Lung (tissue), 12 donors: ENCODE measurements around the gene GRHPR. TPM values are rescaled to one million over a fixed set of nuclear protein-coding genes. Genes with fewer than 3 reads are reported as not detected.

Experiments
- ATAC-seq: fragments of 200-7000 bp; cut with Tn5 transposase; one replicate; pipeline ENCODE4 v1.9.1; 2020; ENCODE audit warnings: moderate number of reproducible peaks; ENCODE audit not compliant: insufficient read depth, low FRiP score
- DNase-seq, 3 donors: peaks; one replicate each; pipeline ENCODE4 v3.0.0-alpha.2; 2013 to 2017
- H3K27ac ChIP-seq, 2 donors: one replicate each; pipeline ENCODE4 v1.5.1; 2013; ENCODE audit warnings: mild to moderate bottlenecking in 2 of 2, moderate library complexity in 2 of 2, control low read depth in 1 of 2, inconsistent platforms in 1 of 2, low read depth in 1 of 2, low read length in 1 of 2
- H3K27me3 ChIP-seq, 3 donors: one replicate each; pipeline ENCODE4 v1.5.1; 2013; ENCODE audit warnings: low read length in 2 of 3; ENCODE audit not compliant: control insufficient read depth in 3 of 3, insufficient read depth in 3 of 3
- H3K36me3 ChIP-seq, 4 donors: one replicate each; pipeline ENCODE4 v1.5.1; 2013; ENCODE audit warnings: low read length in 4 of 4, mild to moderate bottlenecking in 1 of 4, moderate library complexity in 1 of 4; ENCODE audit not compliant: control insufficient read depth in 4 of 4, insufficient read depth in 4 of 4
- H3K4me1 ChIP-seq, 5 donors: one replicate each; pipeline ENCODE4 v1.5.1; 2013; ENCODE audit warnings: low read length in 5 of 5, mild to moderate bottlenecking in 2 of 5, moderate library complexity in 1 of 5; ENCODE audit not compliant: control insufficient read depth in 5 of 5, insufficient read depth in 5 of 5
- H3K4me3 ChIP-seq: one replicate; pipeline ENCODE4 v1.5.1; 2013; ENCODE audit warnings: mild to moderate bottlenecking, control low read depth, moderate library complexity
- H3K9ac ChIP-seq, 2 donors: one replicate each; pipeline ENCODE4 v1.5.1; 2013; ENCODE audit warnings: low read length in 2 of 2, control low read depth in 1 of 2; ENCODE audit not compliant: insufficient read depth in 1 of 2
- H3K9me3 ChIP-seq, 4 donors: one replicate each; pipeline ENCODE4 v1.5.1; 2013; ENCODE audit warnings: low read length in 3 of 4, mild to moderate bottlenecking in 1 of 4, moderate library complexity in 1 of 4; ENCODE audit not compliant: control insufficient read depth in 4 of 4, insufficient read depth in 3 of 4
- WGBS, 2 donors: extraction: QIAGEN DNeasy Blood & Tissue Kit; methylation state at CpG; one replicate each; pipeline ENCODE4 v1.1.7; 2013; 5-methylcytosine and 5-hydroxymethylcytosine counted together
- polyA plus RNA-seq, 2 donors: library from polyadenylated mRNA; stranded (reverse); fragments of 200-250 nt; gene quantifications; one replicate each; pipeline ENCODE4 v1.2.1, GENCODE V29; 2013
- total RNA-seq, 2 donors: library from RNA; depleted of rRNA in 1 of 2; stranded (reverse); fragments of >200 nt in 1 of 2; gene quantifications; one replicate each; pipeline ENCODE4 v1.2.1, GENCODE V29; 2014 to 2021
- TF ChIP-seq, protein P1 (sequence below): IDR thresholded peaks from 2 replicates; pipeline ENCODE4 v1.5.1; 2012; ENCODE audit warnings: mild to moderate bottlenecking; ENCODE audit errors: control extremely low read depth, extremely low read depth
- donor health status: control.
- donor health status: control.
- donor health status: Bipolar disorder and iron deficiency.
- donor health status: healthy.
- donor health status: DM: yes; HTN: yes; CAD: no.

Gene GRHPR
- total and polyA plus RNA-seq, 4 donors, result 55.5 to 98.9 (median 73.5) TPM

DNA sequence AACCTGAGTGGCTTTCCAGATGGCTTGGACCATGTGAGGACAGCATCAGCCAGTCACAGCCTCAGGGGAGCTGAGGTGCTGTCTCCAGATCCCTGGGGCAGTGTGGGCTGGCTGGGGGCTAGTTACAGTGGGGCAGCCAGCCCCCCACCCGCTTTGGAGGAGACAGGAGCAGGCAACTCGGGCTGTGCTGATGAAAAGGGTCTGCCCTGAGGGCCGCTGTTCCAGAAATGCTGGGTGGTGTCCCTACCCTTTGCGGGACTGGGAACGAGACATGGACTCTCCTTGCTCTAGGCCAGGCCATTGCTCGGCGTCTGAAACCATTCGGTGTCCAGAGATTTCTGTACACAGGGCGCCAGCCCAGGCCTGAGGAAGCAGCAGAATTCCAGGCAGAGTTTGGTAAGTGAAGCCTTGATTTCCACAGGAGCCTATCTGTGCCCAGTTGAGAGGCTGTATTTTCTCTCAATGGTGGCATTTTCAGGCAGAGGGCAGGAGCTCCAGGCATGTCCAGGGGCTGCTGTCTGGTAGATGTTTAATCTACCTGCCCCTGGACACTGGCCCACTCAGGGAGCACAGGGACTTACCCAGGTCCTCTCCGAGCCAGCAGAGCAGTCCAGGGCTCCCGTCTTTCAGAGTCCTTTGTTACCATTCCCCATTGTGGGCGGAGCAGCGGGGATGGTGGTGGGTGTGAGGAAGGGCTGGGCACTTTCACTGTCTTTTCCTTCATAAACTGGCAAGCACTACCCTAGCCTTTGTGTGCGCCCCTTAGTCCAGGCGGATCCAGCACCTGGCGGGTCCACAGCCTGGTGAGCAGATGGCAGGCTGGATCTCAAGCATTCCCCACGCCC, 7.2 kb downstream of the GRHPR start:
- WGBS, 2 donors, result 93% methylated on average over 17 of the region's 17 CpGs
- DNase-seq, result no peak
- ATAC-seq, result no peak
- H3K27ac ChIP-seq, result no peak overlapping the region
- TF ChIP-seq, protein P1, sequence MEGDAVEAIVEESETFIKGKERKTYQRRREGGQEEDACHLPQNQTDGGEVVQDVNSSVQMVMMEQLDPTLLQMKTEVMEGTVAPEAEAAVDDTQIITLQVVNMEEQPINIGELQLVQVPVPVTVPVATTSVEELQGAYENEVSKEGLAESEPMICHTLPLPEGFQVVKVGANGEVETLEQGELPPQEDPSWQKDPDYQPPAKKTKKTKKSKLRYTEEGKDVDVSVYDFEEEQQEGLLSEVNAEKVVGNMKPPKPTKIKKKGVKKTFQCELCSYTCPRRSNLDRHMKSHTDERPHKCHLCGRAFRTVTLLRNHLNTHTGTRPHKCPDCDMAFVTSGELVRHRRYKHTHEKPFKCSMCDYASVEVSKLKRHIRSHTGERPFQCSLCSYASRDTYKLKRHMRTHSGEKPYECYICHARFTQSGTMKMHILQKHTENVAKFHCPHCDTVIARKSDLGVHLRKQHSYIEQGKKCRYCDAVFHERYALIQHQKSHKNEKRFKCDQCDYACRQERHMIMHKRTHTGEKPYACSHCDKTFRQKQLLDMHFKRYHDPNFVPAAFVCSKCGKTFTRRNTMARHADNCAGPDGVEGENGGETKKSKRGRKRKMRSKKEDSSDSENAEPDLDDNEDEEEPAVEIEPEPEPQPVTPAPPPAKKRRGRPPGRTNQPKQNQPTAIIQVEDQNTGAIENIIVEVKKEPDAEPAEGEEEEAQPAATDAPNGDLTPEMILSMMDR, result no peak
- H3K36me3 ChIP-seq, result peaks cover 4 to 58% (median 30%) of the 10 kb centered on the region in 4 donors
- no peak overlapping the region for H3K9ac ChIP-seq
- no peak overlapping the region for H3K4me3 ChIP-seq
- H3K27me3 ChIP-seq, result no peaks in the 10 kb centered on the region
- H3K9me3 ChIP-seq, result no peaks in the 10 kb centered on the region
- peaks cover 0 to 8% (median 7%) of the 10 kb centered on the region in 5 donors for H3K4me1 ChIP-seq

DNA sequence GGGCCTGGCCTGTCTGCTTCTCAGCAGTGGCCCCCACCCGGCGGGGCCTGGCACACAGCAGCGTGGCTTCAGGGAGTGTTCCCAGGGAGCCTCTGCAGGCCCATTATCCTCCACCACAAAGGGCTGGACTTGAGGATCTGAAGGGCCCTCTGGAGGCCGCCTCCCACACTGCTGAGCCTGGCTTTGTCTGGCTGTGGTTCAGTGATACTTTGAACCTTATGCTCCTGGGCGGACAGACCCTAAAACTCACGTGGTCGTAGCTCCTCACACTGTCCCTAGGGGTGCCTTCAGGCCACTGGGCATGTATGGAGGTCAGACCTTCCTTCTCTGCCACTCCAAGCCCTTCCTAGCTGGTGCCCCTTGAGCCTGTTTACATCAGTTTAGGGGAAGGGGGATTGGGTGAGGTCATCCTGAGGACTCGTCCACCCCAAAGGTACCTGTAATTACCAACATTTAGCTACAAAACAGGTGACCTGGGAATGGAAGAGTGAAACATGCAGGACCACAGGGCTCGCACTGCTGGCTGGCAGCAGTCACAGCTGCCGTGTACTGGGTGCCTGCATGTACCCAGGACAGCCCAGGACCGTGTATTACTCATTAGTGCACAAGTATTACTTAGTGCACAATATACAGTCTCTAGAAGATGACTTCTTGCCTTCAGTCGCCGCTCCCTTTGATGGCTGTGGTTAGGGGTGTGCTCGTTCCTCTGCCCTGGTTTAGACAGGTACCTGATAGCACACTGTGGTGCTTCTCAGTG, 8.5 kb downstream of the GRHPR start:
- TF ChIP-seq, protein P1, result no peak
- no peak overlapping the region for H3K27ac ChIP-seq
- H3K36me3 ChIP-seq, result peaks cover 14 to 61% (median 28%) of the 10 kb centered on the region in 4 donors

DNA sequence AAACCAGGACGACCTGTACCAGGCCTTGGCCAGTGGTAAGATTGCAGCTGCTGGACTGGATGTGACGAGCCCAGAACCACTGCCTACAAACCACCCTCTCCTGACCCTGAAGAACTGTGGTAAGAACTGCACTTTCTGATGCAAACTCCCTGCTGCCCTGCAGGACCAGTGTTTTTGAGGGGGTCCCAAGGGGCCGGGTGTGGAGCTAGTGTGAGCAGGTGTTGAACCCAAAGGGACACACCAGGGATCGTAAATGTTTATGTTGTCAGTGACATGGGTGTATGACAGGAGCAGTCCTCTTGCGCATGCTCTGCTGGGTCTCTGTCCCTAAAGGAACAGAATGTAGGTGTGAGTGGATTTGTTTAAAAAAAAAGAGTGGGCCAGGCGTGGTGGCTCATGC, 9.5 kb downstream of the GRHPR start:
- no peak overlapping the region for H3K4me3 ChIP-seq
- H3K27ac ChIP-seq, result no peak overlapping the region
- no peak for ATAC-seq
- peaks cover 17 to 62% (median 30%) of the 10 kb centered on the region in 4 donors for H3K36me3 ChIP-seq
- H3K27me3 ChIP-seq, result no peaks in the 10 kb centered on the region
- 92 to 94% methylated on average over 6 of the region's 6 CpGs for WGBS, 2 donors
- H3K4me1 ChIP-seq, result peaks cover 0 to 8% (median 0%) of the 10 kb centered on the region in 5 donors
- TF ChIP-seq, protein P1, result no peak
- H3K9me3 ChIP-seq, result no peaks in the 10 kb centered on the region
- H3K9ac ChIP-seq, result no peak overlapping the region
- no peak for DNase-seq

More for the DNA sequence above, 8.5 kb downstream of the GRHPR start:
- Histone ChIP-seq H3K9me3 (no peaks in the 10 kb centered on the region), H3K4me1 (peaks cover 0 to 8% (median 0%) of the 10 kb centered on the region in 5 donors), H3K9ac (no peak overlapping the region), H3K27me3 (no peaks in the 10 kb centered on the region), H3K4me3 (no peak overlapping the region)
- ATAC-seq (peak; percentile 11), DNase-seq (no peak)
- whole genome bisulfite sequencing, 2 donors, result 82 to 92% methylated on average over 14 of the region's 14 CpGs
